Muscle layer of duodenum (tissue), 2 donors: Measurements from ENCODE around the gene RHOU.

Source experiments
- H3K27ac ChIP-seq: one replicate; pipeline ENCODE4 v1.7.0; 2013; ENCODE audit warnings: mild to moderate bottlenecking, low read length
- H3K27me3 ChIP-seq: one replicate; pipeline ENCODE4 v1.7.0; 2013; ENCODE audit warnings: low read depth, mild to moderate bottlenecking, control low read depth, low read length
- H3K36me3 ChIP-seq, 2 donors: one replicate each; pipeline ENCODE4 v1.7.0; 2013; ENCODE audit warnings: low read length in 2 of 2, control low read depth in 1 of 2, mild to moderate bottlenecking in 1 of 2; ENCODE audit not compliant: insufficient read depth in 2 of 2, control insufficient read depth in 1 of 2
- H3K4me1 ChIP-seq, 2 donors: one replicate each; pipeline ENCODE4 v1.7.0; 2013; ENCODE audit warnings: low read length in 2 of 2, mild to moderate bottlenecking in 2 of 2, control low read depth in 1 of 2, moderate library complexity in 1 of 2; ENCODE audit not compliant: insufficient read depth in 2 of 2, control insufficient read depth in 1 of 2
- H3K4me3 ChIP-seq, 2 donors: one replicate each; pipeline ENCODE4 v1.7.0; 2013; ENCODE audit warnings: low read length in 2 of 2, low read depth in 1 of 2, mild to moderate bottlenecking in 1 of 2
- H3K9me3 ChIP-seq, 2 donors: one replicate each; pipeline ENCODE4 v1.7.0; 2013; ENCODE audit warnings: low read length in 2 of 2, control low read depth in 1 of 2, mild to moderate bottlenecking in 1 of 2; ENCODE audit not compliant: control insufficient read depth in 1 of 2
- donor health status: healthy.

RHOU gene

GRCh38 chr1:228717081-228717480 lies 18.2 kb upstream of the RHOU start:
- no peaks in the 10 kb centered on the region for H3K36me3 ChIP-seq
- H3K4me1 ChIP-seq: no peaks in the 10 kb centered on the region
- H3K4me3 ChIP-seq: no peak overlapping the region
- no peak overlapping the region for H3K27ac ChIP-seq
- H3K9me3 ChIP-seq: no peaks in the 10 kb centered on the region
- no peaks in the 10 kb centered on the region for H3K27me3 ChIP-seq

GRCh38 chr1:228721407-228721806 lies 13.9 kb upstream of the RHOU start:
- Histone ChIP-seq H3K4me1 (no peaks in the 10 kb centered on the region), H3K27me3 (no peaks in the 10 kb centered on the region), H3K27ac (no peak overlapping the region), H3K4me3 (no peak overlapping the region), H3K36me3 (no peaks in the 10 kb centered on the region), H3K9me3 (no peaks in the 10 kb centered on the region)

- H3K4me3 ChIP-seq: no peak overlapping the region
- H3K4me1 ChIP-seq: no peaks in the 10 kb centered on the region
- H3K36me3 ChIP-seq: no peaks in the 10 kb centered on the region
- no peak overlapping the region for H3K27ac ChIP-seq
- no peaks in the 10 kb centered on the region for H3K9me3 ChIP-seq
- H3K27me3 ChIP-seq: no peaks in the 10 kb centered on the region
These were observed 12.0 kb upstream of the RHOU start for GRCh38 chr1:228723287-228723686.

DNA sequence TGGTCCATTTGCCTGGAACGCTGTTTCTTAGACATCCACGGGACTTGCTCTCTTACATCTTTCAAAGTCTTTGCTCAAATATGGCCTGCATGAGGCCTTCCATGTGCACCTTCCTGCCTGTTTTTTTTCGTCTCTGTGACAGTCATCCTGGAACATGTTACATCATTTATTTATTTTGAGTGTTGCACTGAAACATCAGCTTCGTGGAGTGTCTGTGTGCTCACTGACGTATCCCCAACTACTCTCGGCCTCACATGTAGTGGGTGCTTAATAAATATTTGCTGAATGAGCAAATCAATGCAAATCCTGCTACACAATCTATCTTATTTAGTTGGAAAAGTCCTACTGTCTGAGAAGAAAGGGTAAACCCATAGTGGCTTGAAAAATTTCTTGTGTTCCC lies 11.4 kb upstream of the RHOU start:
- H3K4me3 ChIP-seq: no peak overlapping the region
- H3K4me1 ChIP-seq: no peaks in the 10 kb centered on the region
- no peak overlapping the region for H3K27ac ChIP-seq
- H3K9me3 ChIP-seq: no peaks in the 10 kb centered on the region
- no peaks in the 10 kb centered on the region for H3K36me3 ChIP-seq
- no peaks in the 10 kb centered on the region for H3K27me3 ChIP-seq

GRCh38 chr1:228725178-228725577 lies 10.1 kb upstream of the RHOU start:
- Histone ChIP-seq H3K27me3 (no peaks in the 10 kb centered on the region), H3K4me1 (no peaks in the 10 kb centered on the region), H3K9me3 (no peaks in the 10 kb centered on the region), H3K36me3 (no peaks in the 10 kb centered on the region), H3K4me3 (no peak overlapping the region), H3K27ac (no peak overlapping the region)

- no peaks in the 10 kb centered on the region for H3K4me1 ChIP-seq
These were observed 7.6 kb upstream of the RHOU start for GRCh38 chr1:228727681-228728171.

GRCh38 chr1:228732426-228732825 lies 2.9 kb upstream of the RHOU start:
- Histone ChIP-seq H3K4me3 (no peak overlapping the region), H3K4me1 (no peaks in the 10 kb centered on the region), H3K9me3 (no peaks in the 10 kb centered on the region), H3K27me3 (no peaks in the 10 kb centered on the region), H3K36me3 (no peaks in the 10 kb centered on the region), H3K27ac (no peak overlapping the region)

More at GRCh38 chr1:228727681-228728171, 7.6 kb upstream of the RHOU start:
- no peaks in the 10 kb centered on the region for H3K9me3 ChIP-seq
- H3K27me3 ChIP-seq: no peaks in the 10 kb centered on the region
- H3K4me3 ChIP-seq: no peak overlapping the region
- no peak overlapping the region for H3K27ac ChIP-seq
- no peaks in the 10 kb centered on the region for H3K36me3 ChIP-seq

GRCh38 chr1:228733576-228733975 lies 1.7 kb upstream of the RHOU start:
- Histone ChIP-seq H3K4me1 (peaks cover 0 to 6% of the 10 kb centered on the region in 2 donors), H3K27me3 (no peaks in the 10 kb centered on the region), H3K4me3 (no peak overlapping the region), H3K27ac (no peak overlapping the region), H3K9me3 (no peaks in the 10 kb centered on the region), H3K36me3 (no peaks in the 10 kb centered on the region)

- Histone ChIP-seq H3K4me3 (peak overlapping the region; percentile 84 to 92), H3K36me3 (peaks cover 0 to 7% of the 10 kb centered on the region in 2 donors), H3K9me3 (no peaks in the 10 kb centered on the region), H3K4me1 (peaks cover 0 to 20% of the 10 kb centered on the region in 2 donors), H3K27me3 (no peaks in the 10 kb centered on the region), H3K27ac (peak overlapping the region; percentile 90)
These were observed 750 bp downstream of the RHOU start for GRCh38 chr1:228735871-228736586.

DNA sequence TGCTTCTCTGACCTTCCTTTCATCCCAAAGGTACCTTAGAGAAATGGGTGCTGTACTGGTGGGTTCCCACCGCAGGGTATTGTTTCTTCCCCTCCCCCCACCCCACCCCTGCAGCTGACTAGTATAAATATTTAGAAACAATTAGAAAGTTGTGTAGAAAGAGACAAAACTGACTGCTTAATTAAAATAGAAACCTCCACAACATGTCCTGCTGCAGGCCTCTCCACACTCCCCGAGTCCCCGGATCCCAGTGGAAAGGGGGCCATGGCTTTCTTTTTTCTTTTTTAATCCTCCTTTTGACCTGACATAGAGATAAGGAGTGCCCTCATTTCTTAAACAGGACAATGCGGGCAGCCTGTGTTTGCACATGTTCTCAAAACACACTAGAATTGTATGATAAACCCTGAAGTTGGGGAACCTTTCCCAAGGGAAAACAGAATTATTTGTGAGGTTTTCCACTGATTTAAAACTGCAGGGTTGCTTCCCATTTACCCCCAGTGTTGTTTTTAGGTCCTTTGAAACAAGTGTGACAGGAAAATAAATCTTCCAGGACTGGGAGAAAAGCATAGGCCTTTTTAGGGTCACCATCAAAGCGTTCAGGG lies 1.7 kb downstream of the RHOU start:
- Histone ChIP-seq H3K27ac (peak overlapping the region; percentile 90), H3K4me3 (peak overlapping the region; percentile 84 to 92), H3K4me1 (peaks cover 0 to 25% of the 10 kb centered on the region in 2 donors), H3K36me3 (peaks cover 0 to 7% of the 10 kb centered on the region in 2 donors), H3K9me3 (no peaks in the 10 kb centered on the region), H3K27me3 (no peaks in the 10 kb centered on the region)

GRCh38 chr1:228737601-228738041 lies 2.3 kb downstream of the RHOU start:
- H3K4me1 ChIP-seq: peaks cover 0 to 25% of the 10 kb centered on the region in 2 donors
- peaks cover 0 to 8% of the 10 kb centered on the region in 2 donors for H3K36me3 ChIP-seq
- peak overlapping the region; percentile 90 for H3K27ac ChIP-seq
- H3K27me3 ChIP-seq: no peaks in the 10 kb centered on the region
- H3K4me3 ChIP-seq: peak overlapping the region; percentile 84 to 92
- H3K9me3 ChIP-seq: no peaks in the 10 kb centered on the region
